Right atrium auricular region (tissue), 2 donors: ENCODE measurements around the gene SLC15A4. TPM values are rescaled to one million over a fixed set of nuclear protein-coding genes. Genes with fewer than 3 reads are reported as not detected.

Source experiments
- DNase-seq: peaks from one replicate; pipeline ENCODE4 v3.0.0-alpha.2; 2019; ENCODE audit warnings: low spot score
- H3K27ac ChIP-seq, 2 donors: fragments of 200-600 bp; sonication (generic); 1 replicate in 1 of 2; 2 replicates in 1 of 2; pipeline ENCODE4 v1.5.1; 2016 to 2019
- H3K27me3 ChIP-seq, 2 donors: fragments of 200-600 bp; sonication (generic); one replicate each; pipeline versions ENCODE4 v1.5.1 to v1.6.0; 2017 to 2019
- H3K36me3 ChIP-seq: fragments of 200-600 bp; sonication (generic); one replicate; pipeline ENCODE4 v1.5.1; 2016
- H3K4me1 ChIP-seq, 2 donors: fragments of 200-600 bp; sonication (generic); one replicate each; pipeline versions ENCODE4 v1.5.1 to v1.6.0; 2017 to 2019
- H3K4me3 ChIP-seq, 2 donors: fragments of 200-600 bp; sonication (generic); 1 replicate in 1 of 2; 2 replicates in 1 of 2; pipeline ENCODE4 v1.5.1; 2017 to 2019; ENCODE audit warnings: mild to moderate bottlenecking in 1 of 2, moderate library complexity in 1 of 2
- H3K9me3 ChIP-seq, 2 donors: fragments of 200-600 bp; sonication (generic); one replicate each; pipeline ENCODE4 v1.5.1; 2019
- CTCF ChIP-seq, 2 donors: fragments of 200-600 bp; sonication (generic); IDR thresholded peaks; one replicate each; pipeline ENCODE4 v1.5.1; 2019; ENCODE audit warnings: antibody characterized with exemption in 2 of 2
- total RNA-seq, 2 donors: library from RNA; depleted of rRNA; stranded (reverse); fragments of >200 nt; gene quantifications; one replicate each; pipeline ENCODE4 v1.1.0, GENCODE V29; 2016

Gene SLC15A4
- total RNA-seq, 2 donors from 2014 or later, result 24.1 to 24.3 TPM

- Histone ChIP-seq H3K36me3 (no peaks in the 10 kb centered on the region), H3K4me1 (no peaks in the 10 kb centered on the region), H3K4me3 (no peak overlapping the region), H3K9me3 (no peaks in the 10 kb centered on the region), H3K27me3 (peaks cover 0 to 4% of the 10 kb centered on the region in 2 donors), H3K27ac (no peak overlapping the region)
- no peak for TF ChIP-seq CTCF (IDR thresholded peaks at IDR 0.05)
- no peak for DNase-seq
These were observed 51.5 kb downstream of the SLC15A4 start for GRCh38 chr12:128772249-128772648.

- Histone ChIP-seq H3K4me3 (no peak overlapping the region), H3K9me3 (no peaks in the 10 kb centered on the region), H3K4me1 (no peaks in the 10 kb centered on the region), H3K36me3 (no peaks in the 10 kb centered on the region), H3K27ac (no peak overlapping the region), H3K27me3 (peaks cover 0 to 4% of the 10 kb centered on the region in 2 donors)
- DNase-seq, result no peak
- TF ChIP-seq CTCF (IDR thresholded peaks at IDR 0.05), result no peak
These were observed 52.1 kb downstream of the SLC15A4 start for GRCh38 chr12:128771681-128772080.

GRCh38 chr12:128767518-128767917, 56.2 kb downstream of the SLC15A4 start:
- no peaks in the 10 kb centered on the region for H3K9me3 ChIP-seq
- H3K27me3 ChIP-seq, result peaks cover 0 to 4% of the 10 kb centered on the region in 2 donors
- H3K36me3 ChIP-seq, result no peaks in the 10 kb centered on the region
- H3K4me1 ChIP-seq, result no peaks in the 10 kb centered on the region
- H3K4me3 ChIP-seq, result no peak overlapping the region
- H3K27ac ChIP-seq, result no peak overlapping the region
- TF ChIP-seq CTCF (IDR thresholded peaks at IDR 0.05), result no peak
- DNase-seq, result no peak

- Histone ChIP-seq H3K27ac (no peak overlapping the region), H3K4me3 (no peak overlapping the region), H3K4me1 (no peaks in the 10 kb centered on the region), H3K27me3 (peaks cover 0 to 4% of the 10 kb centered on the region in 2 donors), H3K36me3 (no peaks in the 10 kb centered on the region), H3K9me3 (no peaks in the 10 kb centered on the region)
- TF ChIP-seq CTCF (IDR thresholded peaks at IDR 0.05), result no peak
- no peak for DNase-seq
These were observed 56.8 kb downstream of the SLC15A4 start for GRCh38 chr12:128766738-128767501.

GRCh38 chr12:128763395-128763794, 60.4 kb downstream of the SLC15A4 start:
- H3K27me3 ChIP-seq, result peaks cover 0 to 3% of the 10 kb centered on the region in 2 donors
- no peaks in the 10 kb centered on the region for H3K9me3 ChIP-seq
- no peak overlapping the region for H3K27ac ChIP-seq
- H3K4me1 ChIP-seq, result no peaks in the 10 kb centered on the region
- H3K36me3 ChIP-seq, result no peaks in the 10 kb centered on the region
- DNase-seq, result no peak
- no peak for TF ChIP-seq CTCF (IDR thresholded peaks at IDR 0.05)
- no peak overlapping the region for H3K4me3 ChIP-seq

GRCh38 chr12:128761379-128761790, 62.4 kb downstream of the SLC15A4 start:
- no peaks in the 10 kb centered on the region for H3K27me3 ChIP-seq
- H3K4me3 ChIP-seq, result no peak overlapping the region
- no peaks in the 10 kb centered on the region for H3K9me3 ChIP-seq
- no peaks in the 10 kb centered on the region for H3K36me3 ChIP-seq
- DNase-seq, result no peak
- H3K27ac ChIP-seq, result no peak overlapping the region
- H3K4me1 ChIP-seq, result no peaks in the 10 kb centered on the region
- TF ChIP-seq CTCF (IDR thresholded peaks at IDR 0.05), result no peak
